NCI-H526 (cell line): ENCODE measurements around the gene PTPN14.

ENCODE experiments used
- DNase-seq, 2 experiments: peaks; one replicate each; lab custom pipeline; 2025; lab: John Stamatoyannopoulos, UW

Gene PTPN14

DNA sequence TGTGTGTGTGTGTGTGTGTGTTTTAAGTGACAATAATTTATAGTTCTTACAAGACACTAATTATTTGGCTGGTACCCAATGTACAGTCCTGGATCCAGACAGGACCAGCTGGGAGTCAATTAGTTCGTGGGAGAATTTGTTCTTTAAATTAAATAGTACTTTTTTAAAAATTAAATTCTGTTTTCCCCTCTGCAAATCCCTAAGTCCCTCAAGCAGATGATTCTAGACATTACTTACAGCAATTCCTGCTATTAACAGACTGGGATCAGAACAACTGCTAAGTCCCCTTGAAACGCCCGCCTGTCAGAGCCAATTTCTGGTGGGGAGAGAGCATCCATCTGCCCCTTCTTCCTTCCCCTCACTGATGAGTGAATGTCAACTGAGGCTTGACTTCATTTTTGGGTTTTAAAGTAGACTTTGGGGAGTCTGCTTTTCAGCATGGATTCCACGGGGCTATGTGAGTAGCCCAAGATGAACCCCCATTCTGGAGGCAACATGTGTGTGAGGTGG is 186.6 kb downstream of the PTPN14 start:
- no peak for DNase-seq

DNA sequence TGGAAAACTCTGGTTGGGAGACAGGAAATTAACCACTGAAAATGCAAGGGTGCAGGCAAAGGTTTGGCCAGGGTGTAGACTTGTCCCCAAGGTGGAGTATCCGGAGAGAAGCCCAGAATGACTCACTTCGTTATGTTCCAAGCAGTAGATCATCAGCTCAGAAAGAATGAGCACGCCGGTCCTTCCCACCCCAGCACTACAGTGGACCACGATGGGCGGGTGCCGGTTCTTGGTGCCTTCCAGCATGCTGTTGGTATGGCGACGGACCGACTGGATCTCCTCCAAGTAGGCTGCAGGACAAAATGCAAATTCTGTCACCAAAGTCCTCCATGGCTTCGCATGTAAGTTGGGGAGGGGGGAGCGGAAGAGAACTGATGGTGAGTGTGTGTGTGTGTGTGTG is 187.0 kb downstream of the PTPN14 start:
- DNase-seq = no peak

DNA sequence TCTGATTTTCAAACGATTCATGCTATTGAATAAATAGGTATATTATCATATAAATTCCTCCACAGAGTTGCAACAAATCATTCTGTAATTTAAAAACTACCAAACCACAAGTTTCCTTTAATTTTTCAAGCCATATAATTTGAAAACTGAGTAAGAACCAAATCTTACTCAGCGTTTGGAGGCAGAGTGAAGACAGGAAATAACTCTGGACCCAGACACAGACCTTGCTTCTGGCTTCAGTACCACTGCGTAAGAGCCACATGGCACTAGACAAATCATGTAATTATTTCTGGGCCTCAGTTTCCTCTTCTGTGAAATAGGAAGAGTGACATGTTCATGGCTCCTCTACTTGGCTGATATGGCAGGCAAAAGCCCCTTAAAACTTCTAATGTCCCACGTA is 188.0 kb downstream of the PTPN14 start:
- DNase-seq = no peak

DNA sequence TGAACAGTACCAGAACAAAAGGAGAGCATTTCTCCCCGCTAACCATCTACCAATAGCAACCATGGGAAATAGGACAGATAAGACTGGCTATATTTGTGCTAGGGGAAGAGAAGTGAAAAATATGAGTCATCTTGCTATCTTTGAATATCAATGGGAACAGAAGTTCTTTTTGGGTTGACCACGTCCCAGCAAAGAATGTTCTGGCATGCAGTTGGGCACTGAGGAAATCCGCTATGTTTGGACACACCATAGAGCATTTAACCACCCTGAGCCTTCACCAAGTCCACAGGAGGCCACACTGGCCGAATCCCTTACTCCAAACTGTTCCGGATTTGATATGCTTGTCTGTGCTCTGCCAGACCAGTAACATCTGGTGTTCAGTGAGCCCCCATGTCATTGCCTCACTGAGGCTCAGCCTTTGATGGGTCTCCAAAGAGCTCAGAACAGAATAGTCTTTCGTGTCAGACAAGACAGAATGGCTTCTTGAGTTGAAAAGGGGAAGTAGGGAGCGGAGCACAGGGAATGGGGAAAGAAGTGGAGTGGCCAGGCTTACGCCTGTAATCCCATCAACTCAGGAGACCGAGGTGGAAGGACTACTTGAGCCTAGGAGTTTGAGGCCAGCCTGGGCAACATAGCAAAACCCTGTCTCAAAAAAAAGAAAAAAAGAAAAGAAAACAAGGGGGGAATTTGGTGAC is 189.1 kb downstream of the PTPN14 start:
- DNase-seq = no peak

DNA sequence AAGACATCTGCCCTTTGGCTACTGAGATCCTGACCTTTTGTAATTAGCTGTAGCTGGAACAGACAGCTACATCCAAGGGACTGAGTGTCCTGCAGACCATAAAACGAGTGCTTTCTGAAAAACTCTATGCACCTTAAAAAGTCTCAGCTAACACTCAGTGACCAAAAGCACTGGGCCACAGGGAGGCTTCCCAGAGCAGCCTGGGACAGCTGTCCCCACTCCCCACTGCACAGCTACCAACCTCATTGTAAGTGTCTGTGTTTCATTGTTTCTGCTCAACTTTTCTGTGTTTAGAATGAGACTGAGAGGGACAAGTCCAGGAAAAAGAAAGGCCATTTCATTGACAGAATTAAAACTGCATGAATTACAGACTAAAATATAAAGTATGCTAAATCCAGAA is 189.8 kb downstream of the PTPN14 start:
- DNase-seq = no peak

DNA sequence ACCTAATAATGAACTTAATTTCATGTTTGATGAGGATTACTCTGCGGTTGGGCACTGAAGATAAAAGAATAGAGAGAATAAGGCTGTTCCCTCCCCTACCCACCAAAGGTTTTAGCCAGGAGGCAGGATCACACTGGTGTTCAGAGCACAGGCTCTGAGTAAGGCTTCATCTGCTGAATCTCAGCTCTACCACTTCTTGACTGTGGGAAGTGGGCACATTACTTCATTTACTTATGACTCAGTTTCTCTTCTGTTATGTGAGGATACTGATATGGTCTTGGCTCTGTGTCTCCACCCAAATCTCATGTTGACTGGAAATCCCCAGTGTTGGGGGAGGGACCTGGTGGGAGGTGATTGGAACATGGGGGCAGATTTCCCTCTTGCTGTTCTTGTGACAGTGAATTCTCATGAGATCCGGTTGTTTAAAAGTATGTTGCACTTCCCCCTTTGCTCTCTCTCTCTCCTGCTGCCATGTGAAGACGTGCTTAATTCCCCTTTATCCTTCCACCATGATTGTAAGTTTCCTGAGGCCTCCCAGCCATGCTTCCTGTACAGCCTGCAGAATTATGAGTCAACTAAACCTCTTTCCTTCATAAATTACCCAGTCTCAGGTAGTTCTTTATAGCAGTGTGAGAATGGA is 190.8 kb downstream of the PTPN14 start:
- DNase-seq = no peak

DNA sequence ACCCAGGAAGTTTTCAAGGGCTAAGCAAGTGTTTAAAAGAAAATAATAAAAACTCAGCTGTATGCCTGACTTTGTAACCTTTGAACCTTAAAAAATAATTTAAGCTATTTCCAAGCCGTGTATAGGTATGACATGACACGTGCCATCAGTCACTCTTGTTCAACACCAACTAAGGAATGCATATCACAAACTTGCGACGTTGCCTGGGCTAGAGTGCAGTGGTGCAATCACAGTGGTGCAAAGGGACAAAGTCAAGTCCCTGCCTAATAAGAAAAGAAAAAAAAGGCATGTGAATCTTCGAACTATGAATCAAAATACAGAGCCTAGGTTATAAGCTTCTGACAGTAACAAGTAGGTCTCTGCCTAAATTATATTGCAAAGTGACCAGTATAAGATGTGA is 191.3 kb downstream of the PTPN14 start:
- no peak for DNase-seq

DNA sequence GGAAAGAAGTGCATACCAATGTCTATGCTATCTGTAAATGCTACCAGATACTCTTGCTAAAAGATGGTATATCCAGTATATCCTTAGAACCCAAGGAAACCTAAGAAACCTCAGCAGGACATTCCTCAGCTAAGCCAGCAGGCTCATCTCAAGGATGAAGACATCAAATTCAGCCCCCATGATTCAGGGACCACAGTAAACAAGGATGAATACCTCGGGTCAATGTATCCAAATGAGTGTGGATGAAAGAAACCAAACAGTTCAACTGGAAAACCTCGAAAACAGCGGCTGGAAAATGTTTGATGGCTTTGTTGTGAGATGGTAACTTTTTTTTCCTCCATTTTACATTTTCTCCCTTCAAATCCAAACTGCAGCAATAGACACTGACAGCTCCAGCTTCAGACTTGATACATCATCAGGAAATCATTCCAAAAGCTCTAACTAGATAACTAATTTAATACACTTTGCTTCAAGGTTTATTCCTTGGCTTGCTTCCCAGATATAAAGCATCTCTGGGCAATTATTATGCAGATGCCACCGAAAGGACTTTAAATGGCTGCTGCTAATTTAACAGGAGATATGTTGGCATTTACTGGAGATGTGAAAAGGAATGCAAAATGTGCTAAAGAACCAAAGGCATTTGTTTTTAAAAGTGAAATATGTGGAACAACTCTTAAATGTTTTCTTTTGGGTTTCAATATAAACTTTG is 196.8 kb downstream of the PTPN14 start:
- no peak for DNase-seq

DNA sequence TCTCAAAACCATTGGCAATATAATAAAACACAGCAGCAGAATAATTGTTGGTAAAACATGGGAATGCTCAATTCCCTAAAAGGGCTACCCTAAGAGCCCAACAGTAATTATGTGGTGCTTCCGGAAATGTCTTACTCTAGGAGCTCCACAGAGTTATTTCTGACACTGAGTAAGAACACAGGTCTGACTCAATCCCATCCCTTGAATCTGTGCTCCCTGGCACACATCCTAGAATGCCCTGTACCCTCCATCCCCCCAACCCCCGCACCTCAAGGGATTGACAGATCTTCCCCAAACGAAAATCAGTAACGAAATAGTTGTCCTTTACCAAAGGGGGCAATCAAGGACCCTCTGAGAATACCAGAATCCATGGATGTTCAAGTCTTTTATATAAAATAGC is 198.6 kb downstream of the PTPN14 start:
- DNase-seq = no peak

DNA sequence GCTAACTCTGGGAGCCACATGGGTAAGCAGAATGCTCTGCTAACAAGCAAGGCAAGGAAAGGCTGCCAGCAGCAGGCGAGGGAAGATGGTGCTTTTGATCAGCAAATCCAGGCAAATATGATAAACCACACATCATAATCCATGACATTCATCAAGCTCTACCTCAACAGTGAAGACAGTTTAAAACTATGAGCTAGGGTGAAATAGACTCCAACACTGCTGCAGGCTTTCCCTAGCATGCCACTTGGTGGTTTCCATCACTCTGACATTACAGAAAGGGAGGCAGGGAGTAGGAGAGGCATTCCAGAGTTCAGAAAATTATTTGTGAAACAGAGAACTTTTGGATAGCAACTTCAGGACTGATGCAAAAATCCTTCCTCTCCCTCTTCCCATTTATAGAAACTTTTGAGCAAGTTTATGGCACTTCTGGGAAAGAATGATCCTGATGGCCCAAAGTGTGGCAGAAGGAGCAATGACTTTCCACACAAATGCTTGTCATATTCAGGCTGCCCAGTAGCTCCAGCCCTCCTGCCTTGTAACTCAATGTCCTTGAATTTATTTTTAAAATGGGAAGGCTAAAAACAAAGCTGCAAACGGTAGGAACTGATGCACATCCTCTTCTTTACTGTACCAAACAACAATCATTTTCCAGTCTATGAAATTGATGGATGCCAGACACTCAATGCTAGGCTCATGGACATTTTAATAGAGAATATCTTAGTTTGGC is 199.7 kb downstream of the PTPN14 start:
- no peak for DNase-seq

DNA sequence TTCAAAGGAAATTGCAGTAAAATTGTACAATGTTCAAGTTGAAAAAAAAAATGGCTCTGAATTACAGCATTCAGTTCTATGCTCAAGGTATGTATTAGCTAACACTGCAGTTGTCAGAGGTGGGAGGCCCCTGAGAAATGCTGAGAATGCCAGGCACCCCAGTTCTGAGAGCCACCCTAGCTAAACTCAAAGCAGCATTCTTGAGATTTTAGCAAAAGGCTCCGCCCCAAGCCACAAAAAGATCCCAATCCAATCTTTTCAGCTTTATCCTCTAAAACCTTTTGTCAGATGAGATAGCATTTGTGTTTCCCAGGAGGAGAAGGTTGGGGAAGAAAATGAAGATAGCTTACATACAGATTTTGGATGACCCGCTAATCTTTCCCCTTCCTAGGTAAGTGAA is 201.6 kb downstream of the PTPN14 start:
- no peak for DNase-seq

DNA sequence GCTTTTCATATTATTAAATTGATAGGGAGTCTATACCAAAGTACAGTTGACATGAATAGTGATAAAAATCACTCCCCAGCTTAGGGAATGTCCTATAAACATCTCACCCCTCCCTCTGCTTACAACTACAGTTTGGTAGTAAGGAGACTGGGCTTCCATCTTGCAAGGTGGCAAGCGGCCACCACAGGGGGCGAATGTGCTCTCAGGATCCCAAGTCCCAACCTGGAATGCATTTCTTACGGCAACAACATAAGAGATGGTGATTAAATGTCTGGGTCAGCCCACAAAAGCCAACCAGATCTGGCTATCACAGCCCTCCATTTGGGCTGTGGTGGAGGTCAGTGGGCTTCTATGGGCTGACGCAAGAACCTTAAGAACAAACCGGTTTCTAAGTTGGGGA is 202.4 kb downstream of the PTPN14 start:
- DNase-seq = no peak

DNA sequence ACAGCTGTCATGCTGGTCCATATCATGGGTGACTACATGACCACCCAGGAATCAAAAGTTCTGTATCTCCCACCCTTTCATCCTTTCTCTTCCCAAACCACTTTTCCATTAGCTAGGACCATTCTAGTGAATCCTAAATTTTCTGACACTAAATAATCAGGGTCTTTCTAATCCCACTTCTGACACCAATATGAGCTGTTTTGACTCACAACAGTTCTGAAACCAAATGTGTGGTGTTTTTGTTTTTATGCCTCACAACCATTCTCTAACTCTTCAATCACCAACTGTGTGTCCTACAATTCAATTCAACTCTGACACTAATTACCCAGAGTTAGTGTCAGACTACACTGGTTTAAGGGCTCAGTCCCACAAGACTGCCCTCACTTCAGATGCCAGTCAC is 206.5 kb downstream of the PTPN14 start:
- no peak for DNase-seq

DNA sequence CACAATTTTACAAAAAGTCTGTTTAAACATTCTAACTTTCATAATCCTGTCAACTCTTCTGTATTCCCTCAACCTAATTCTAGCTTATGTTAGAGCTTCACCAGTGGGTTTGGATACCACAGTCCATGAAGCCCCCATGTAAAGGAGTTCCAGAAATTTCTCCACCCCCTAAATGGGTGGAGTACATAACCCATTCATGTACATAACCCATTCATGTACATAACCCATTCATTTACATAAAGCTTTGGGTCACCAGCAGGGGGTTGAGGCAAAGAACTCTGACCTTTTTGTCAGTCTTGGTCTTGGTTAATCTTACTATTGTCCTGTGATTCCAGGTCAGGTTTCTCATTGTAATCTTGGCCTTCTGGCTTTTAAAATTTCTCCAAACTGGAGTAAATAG is 208.9 kb downstream of the PTPN14 start:
- no peak for DNase-seq

DNA sequence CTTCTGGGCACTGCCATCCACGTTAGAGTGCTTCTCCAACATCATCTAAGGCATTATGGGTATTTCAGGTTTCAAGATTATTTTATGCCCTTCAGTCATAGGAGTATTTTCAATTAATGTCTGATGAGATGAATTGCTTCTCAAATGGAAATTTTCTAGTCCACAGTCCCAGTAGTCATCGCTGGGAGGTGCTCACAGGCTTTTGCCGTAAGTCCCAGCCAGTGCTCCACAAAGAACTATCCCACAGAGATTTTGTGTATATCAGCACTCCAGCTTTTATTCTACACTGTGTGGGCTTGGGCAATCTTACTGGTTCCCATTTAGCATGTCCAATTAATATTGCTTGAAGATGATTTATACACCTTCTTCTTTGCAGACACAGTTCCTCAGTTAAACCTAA is 209.5 kb downstream of the PTPN14 start:
- DNase-seq = no peak

DNA sequence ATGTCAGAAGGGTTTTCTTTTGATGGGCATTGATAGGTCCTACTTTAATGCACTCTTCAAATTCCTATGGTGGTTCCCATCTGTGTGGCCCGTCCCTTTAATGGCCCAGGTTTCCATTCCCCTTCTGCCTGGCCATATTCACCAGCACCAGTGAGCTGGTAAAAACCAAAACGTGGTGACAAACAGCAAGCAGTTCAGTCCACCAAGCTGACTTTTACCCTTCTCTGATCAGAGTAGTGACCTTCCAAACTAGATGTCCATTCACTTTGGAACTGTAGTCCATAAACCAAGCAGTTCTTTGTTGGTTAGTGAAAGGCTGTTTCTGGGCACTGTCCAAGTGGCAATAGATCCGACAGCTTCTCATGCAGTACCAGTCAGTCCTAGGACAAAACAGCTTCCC is 209.9 kb downstream of the PTPN14 start:
- DNase-seq = no peak

DNA sequence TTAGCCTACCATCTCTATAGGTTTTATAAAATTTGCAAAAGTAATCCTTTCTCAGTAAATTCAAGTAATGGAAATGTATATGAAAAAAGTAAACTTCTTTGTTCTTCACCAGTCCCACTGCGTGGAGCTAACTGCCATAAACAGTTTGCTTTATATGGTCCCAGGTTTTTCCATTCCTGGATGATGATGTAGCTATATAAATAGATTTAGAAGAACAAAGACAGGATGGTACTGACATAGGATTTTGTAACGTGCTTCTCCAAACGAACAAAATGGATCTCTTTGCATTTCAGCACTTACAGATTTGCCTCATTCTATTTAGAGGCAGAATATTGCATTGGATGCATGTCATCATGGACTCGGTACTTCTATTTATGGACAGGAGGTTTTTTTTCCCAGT is 213.2 kb downstream of the PTPN14 start:
- no peak for DNase-seq

DNA sequence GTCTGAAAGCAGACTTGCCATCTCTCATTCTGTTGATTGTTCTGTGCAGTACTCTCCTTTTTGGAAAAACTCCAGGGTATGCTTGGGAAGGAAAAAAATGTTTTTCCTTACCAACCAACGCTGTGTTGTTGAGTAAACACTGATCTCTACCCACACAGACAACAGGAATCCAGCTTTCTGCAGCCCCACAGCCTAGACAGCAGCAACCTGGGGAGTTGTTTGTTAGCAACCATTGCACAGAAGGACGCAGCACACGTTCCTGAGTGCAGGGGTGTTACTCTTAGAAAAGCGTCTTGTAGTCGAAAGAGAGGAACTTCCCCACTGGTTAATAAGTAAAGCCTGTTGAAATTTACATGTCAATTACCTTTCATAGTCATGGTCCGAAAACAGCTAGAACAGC is 213.9 kb downstream of the PTPN14 start:
- DNase-seq = no peak

DNA sequence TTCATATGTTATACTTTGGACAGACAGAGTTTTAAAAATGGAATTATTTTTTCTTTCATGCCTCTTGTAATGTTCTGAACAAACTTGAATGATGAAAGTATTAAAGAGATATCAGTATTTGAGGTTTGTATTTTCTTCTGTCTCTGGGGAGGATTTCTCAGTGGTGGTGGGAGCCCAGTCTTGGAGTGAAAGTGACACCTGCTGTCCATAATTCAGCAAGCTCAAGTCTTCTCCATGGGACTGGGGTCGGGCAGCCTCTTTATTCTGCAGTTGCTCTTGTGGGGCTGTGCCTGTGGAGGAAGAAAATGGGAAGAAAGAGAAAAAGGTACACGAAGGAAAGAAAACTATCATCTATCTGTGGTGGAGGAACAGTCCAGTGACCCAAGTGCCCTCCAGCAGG is 214.4 kb downstream of the PTPN14 start:
- no peak for DNase-seq

DNA sequence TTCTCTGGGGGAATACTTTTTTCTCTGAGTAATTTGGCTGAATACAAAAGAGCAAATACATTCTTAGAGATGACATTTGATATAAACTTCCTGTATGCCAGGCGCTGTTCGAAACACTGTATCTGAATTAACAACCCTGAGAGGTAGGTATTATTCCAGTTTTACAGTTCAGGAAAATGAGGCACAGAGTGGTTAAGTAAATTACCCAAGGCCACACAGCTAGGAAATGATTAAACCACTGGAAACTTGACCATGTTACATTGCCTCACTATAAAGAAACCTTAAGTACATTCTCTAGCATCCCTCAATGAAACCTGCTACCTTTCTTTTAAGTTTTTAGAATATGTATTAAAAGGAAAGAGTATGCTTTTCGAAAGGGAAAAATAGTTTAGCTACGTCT is 215.8 kb downstream of the PTPN14 start:
- DNase-seq = no peak

DNA sequence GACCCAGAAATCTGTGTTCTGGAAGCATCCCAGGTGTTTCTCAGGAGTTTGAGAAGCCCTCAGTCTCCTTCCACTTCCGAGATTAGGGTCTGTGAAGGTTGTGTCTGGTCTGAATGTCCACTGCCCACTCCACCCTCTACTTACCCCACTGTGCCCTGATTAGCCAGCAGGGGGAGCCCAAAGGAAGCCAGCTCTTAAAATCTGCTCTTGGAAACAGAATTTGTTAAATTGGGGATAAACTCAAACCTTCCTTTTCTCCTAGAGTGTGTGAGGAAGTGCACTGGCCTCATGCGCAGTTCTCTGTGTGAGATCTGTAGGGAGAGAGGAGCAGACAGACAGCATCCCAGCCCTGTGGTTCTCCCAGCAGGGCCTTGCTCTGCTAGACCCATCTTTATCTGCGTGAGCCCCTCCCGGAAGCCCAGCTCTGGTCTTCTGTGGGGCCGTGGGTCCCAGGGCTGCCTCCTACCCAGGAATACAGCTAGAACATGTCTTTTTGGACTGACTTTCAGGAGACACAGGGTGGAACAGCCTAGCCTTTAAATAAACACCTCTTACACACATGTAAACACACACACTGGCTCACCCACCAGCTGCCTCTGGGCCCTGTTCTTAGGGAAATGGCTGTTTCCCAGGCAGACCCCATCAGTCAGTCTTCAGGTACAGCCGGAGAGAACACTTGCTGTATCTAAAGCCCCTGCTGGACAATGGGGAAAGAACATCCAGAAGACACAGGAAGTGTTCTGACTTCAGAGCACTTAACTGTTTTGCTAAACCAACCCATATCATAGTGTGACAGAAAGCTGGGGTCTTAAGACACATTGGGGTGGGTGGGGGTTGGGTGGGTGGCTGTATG is 218.2 kb downstream of the PTPN14 start:
- peak in 1 of 2 experiments; percentile 19 for DNase-seq
